ENCODE results near the gene HDAC9.

HDAC9 gene

GRCh38 chr7:18472161-18472483 lies 23.4 kb upstream of the HDAC9 start:
- Histone ChIP-seq H3K9me3 (ENCODE audit: control insufficient read depth, insufficient read depth, low read length) (no peaks in the 10 kb centered on the region), H3K9ac (ENCODE audit: low read depth, low read length) (no peak overlapping the region), H3K36me3 (ENCODE audit: insufficient read depth, low read length) (no peaks in the 10 kb centered on the region), H3K4me1 (ENCODE audit: insufficient read depth, low read length) (no peaks in the 10 kb centered on the region)

GRCh38 chr7:18473119-18473518 lies 22.4 kb upstream of the HDAC9 start:
- Histone ChIP-seq H3K36me3 (ENCODE audit: insufficient read depth, low read length) (no peaks in the 10 kb centered on the region), H3K9ac (ENCODE audit: low read depth, low read length) (no peak overlapping the region), H3K4me1 (ENCODE audit: insufficient read depth, low read length) (no peaks in the 10 kb centered on the region), H3K9me3 (ENCODE audit: control insufficient read depth, insufficient read depth, low read length) (no peaks in the 10 kb centered on the region)

- no peaks in the 10 kb centered on the region for H3K4me1 ChIP-seq (ENCODE audit: insufficient read depth, low read length)
- no peak overlapping the region for H3K9ac ChIP-seq (ENCODE audit: low read depth, low read length)
- H3K36me3 ChIP-seq (ENCODE audit: insufficient read depth, low read length), result no peaks in the 10 kb centered on the region
- no peaks in the 10 kb centered on the region for H3K9me3 ChIP-seq (ENCODE audit: control insufficient read depth, insufficient read depth, low read length)
Observed at GRCh38 chr7:18474944-18475343, 20.6 kb upstream of the HDAC9 start.

GRCh38 chr7:18475488-18475887 lies 20.1 kb upstream of the HDAC9 start:
- Histone ChIP-seq H3K9me3 (ENCODE audit: control insufficient read depth, insufficient read depth, low read length) (no peaks in the 10 kb centered on the region), H3K4me1 (ENCODE audit: insufficient read depth, low read length) (no peaks in the 10 kb centered on the region), H3K9ac (ENCODE audit: low read depth, low read length) (no peak overlapping the region), H3K36me3 (ENCODE audit: insufficient read depth, low read length) (no peaks in the 10 kb centered on the region)

- Histone ChIP-seq H3K36me3 (ENCODE audit: insufficient read depth, low read length) (no peaks in the 10 kb centered on the region), H3K9me3 (ENCODE audit: control insufficient read depth, insufficient read depth, low read length) (peaks cover 3% of the 10 kb centered on the region; the same call in 1 of the 2 replicates), H3K4me1 (ENCODE audit: insufficient read depth, low read length) (no peaks in the 10 kb centered on the region), H3K9ac (ENCODE audit: low read depth, low read length) (no peak overlapping the region)
Observed at GRCh38 chr7:18481776-18482175, 13.8 kb upstream of the HDAC9 start.

GRCh38 chr7:18488049-18488448 lies 7.5 kb upstream of the HDAC9 start:
- Histone ChIP-seq H3K9me3 (ENCODE audit: control insufficient read depth, insufficient read depth, low read length) (no peaks in the 10 kb centered on the region), H3K4me1 (ENCODE audit: insufficient read depth, low read length) (no peaks in the 10 kb centered on the region; the same call in 1 of the 2 replicates), H3K36me3 (ENCODE audit: insufficient read depth, low read length) (no peaks in the 10 kb centered on the region), H3K9ac (ENCODE audit: low read depth, low read length) (no peak overlapping the region)

GRCh38 chr7:18489624-18490023 lies 5.9 kb upstream of the HDAC9 start:
- no peak overlapping the region for H3K9ac ChIP-seq (ENCODE audit: low read depth, low read length)
- H3K4me1 ChIP-seq (ENCODE audit: insufficient read depth, low read length), result no peaks in the 10 kb centered on the region; the same call in 1 of the 2 replicates
- H3K36me3 ChIP-seq (ENCODE audit: insufficient read depth, low read length), result no peaks in the 10 kb centered on the region
- H3K9me3 ChIP-seq (ENCODE audit: control insufficient read depth, insufficient read depth, low read length), result no peaks in the 10 kb centered on the region

- H3K9ac ChIP-seq (ENCODE audit: low read depth, low read length), result no peak overlapping the region
- no peaks in the 10 kb centered on the region for H3K36me3 ChIP-seq (ENCODE audit: insufficient read depth, low read length)
- no peaks in the 10 kb centered on the region for H3K9me3 ChIP-seq (ENCODE audit: control insufficient read depth, insufficient read depth, low read length)
- H3K4me1 ChIP-seq (ENCODE audit: insufficient read depth, low read length), result peaks cover 6% of the 10 kb centered on the region
Observed at GRCh38 chr7:18491871-18492270, 3.7 kb upstream of the HDAC9 start.

- Histone ChIP-seq H3K9ac (ENCODE audit: low read depth, low read length) (no peak overlapping the region), H3K4me1 (ENCODE audit: insufficient read depth, low read length) (peaks cover 6% of the 10 kb centered on the region), H3K9me3 (ENCODE audit: control insufficient read depth, insufficient read depth, low read length) (no peaks in the 10 kb centered on the region), H3K36me3 (ENCODE audit: insufficient read depth, low read length) (no peaks in the 10 kb centered on the region)
Observed at GRCh38 chr7:18494406-18494805, 1.1 kb upstream of the HDAC9 start.

- H3K9me3 ChIP-seq (ENCODE audit: control insufficient read depth, insufficient read depth, low read length), result no peaks in the 10 kb centered on the region
- H3K36me3 ChIP-seq (ENCODE audit: insufficient read depth, low read length), result no peaks in the 10 kb centered on the region
- peaks cover 6% of the 10 kb centered on the region for H3K4me1 ChIP-seq (ENCODE audit: insufficient read depth, low read length)
- H3K9ac ChIP-seq (ENCODE audit: low read depth, low read length), result peak overlapping the region; percentile 82
Observed at GRCh38 chr7:18494821-18495408, 634 bp upstream of the HDAC9 start.

- peak overlapping the region; percentile 82 for H3K9ac ChIP-seq (ENCODE audit: low read depth, low read length)
- no peaks in the 10 kb centered on the region for H3K36me3 ChIP-seq (ENCODE audit: insufficient read depth, low read length)
- H3K9me3 ChIP-seq (ENCODE audit: control insufficient read depth, insufficient read depth, low read length), result no peaks in the 10 kb centered on the region
- peaks cover 10% of the 10 kb centered on the region for H3K4me1 ChIP-seq (ENCODE audit: insufficient read depth, low read length)
Observed at GRCh38 chr7:18496341-18496700, 772 bp downstream of the HDAC9 start.

GRCh38 chr7:18497082-18497481 lies 1.5 kb downstream of the HDAC9 start:
- Histone ChIP-seq H3K4me1 (ENCODE audit: insufficient read depth, low read length) (peaks cover 10% of the 10 kb centered on the region), H3K36me3 (ENCODE audit: insufficient read depth, low read length) (no peaks in the 10 kb centered on the region), H3K9me3 (ENCODE audit: control insufficient read depth, insufficient read depth, low read length) (no peaks in the 10 kb centered on the region), H3K9ac (ENCODE audit: low read depth, low read length) (peak overlapping the region; percentile 19; the same call in 1 of the 2 replicates)

GRCh38 chr7:18497800-18498199 lies 2.3 kb downstream of the HDAC9 start:
- peaks cover 10% of the 10 kb centered on the region for H3K4me1 ChIP-seq (ENCODE audit: insufficient read depth, low read length)
- no peaks in the 10 kb centered on the region for H3K9me3 ChIP-seq (ENCODE audit: control insufficient read depth, insufficient read depth, low read length)
- no peak overlapping the region for H3K9ac ChIP-seq (ENCODE audit: low read depth, low read length)
- H3K36me3 ChIP-seq (ENCODE audit: insufficient read depth, low read length), result no peaks in the 10 kb centered on the region

GRCh38 chr7:18498341-18498740 lies 2.8 kb downstream of the HDAC9 start:
- no peaks in the 10 kb centered on the region for H3K9me3 ChIP-seq (ENCODE audit: control insufficient read depth, insufficient read depth, low read length)
- no peaks in the 10 kb centered on the region for H3K36me3 ChIP-seq (ENCODE audit: insufficient read depth, low read length)
- H3K4me1 ChIP-seq (ENCODE audit: insufficient read depth, low read length), result peaks cover 10% of the 10 kb centered on the region
- H3K9ac ChIP-seq (ENCODE audit: low read depth, low read length), result no peak overlapping the region

- H3K4me1 ChIP-seq (ENCODE audit: insufficient read depth, low read length), result peaks cover 10% of the 10 kb centered on the region
- no peaks in the 10 kb centered on the region for H3K36me3 ChIP-seq (ENCODE audit: insufficient read depth, low read length)
- H3K9ac ChIP-seq (ENCODE audit: low read depth, low read length), result no peak overlapping the region
- H3K9me3 ChIP-seq (ENCODE audit: control insufficient read depth, insufficient read depth, low read length), result no peaks in the 10 kb centered on the region
Observed at GRCh38 chr7:18499407-18500177, 4.0 kb downstream of the HDAC9 start.
